HCT116 (cell line): Measurements from ENCODE around the gene DGKK. TPM values are rescaled to one million over a fixed set of nuclear protein-coding genes. Genes with fewer than 3 reads are reported as not detected.

Source experiments
- ATAC-seq: fragments of 200-7000 bp; cut with Tn5 transposase; 2 replicates; pipeline ENCODE4 v1.9.1; 2020; ENCODE audit warnings: mild to moderate bottlenecking, moderate library complexity
- BruUV-seq: library from RNA; stranded (reverse); fragments of 400-500 nt; replicated peaks from 2 replicates; lab custom pipeline; 2021; lab: Mats Ljungman, UMichigan
- CTCF ChIA-PET: fragments of 300-600 bp; sonication (Branson Sonifier 250); formaldehyde crosslinking; loops from one replicate; lab custom pipeline; 2021; ENCODE audit warnings: antibody characterized with exemption; lab: Charles Lee
- POLR2A ChIA-PET: fragments of 300-600, 350-600 bp; sonication (Branson Sonifier 250); formaldehyde crosslinking; loops from one replicate; lab custom pipeline; 2021; ENCODE audit warnings: antibody characterized with exemption; lab: Charles Lee
- RAD21 ChIA-PET, 2 experiments: fragments of 300-600 bp; sonication (Branson Sonifier 250); formaldehyde crosslinking; loops; one replicate each; lab custom pipeline; 2023; ENCODE audit warnings: low total read pairs in 2 of 2; ENCODE audit not compliant: uncharacterized antibody in 2 of 2, unreplicated experiment in 2 of 2, low non-redundant PET in 1 of 2; lab: Charles Lee
- DNase-seq: peaks from one replicate; pipeline ENCODE4 v3.0.0-alpha.2; 2010; ENCODE audit warnings: low read depth, low spot score
- H2AFZ ChIP-seq: fragments of 200-600 bp; shearing (Covaris generic), sonication (generic); 2 replicates; pipeline ENCODE4 v1.6.1; 2017; ENCODE audit warnings: low read depth, mixed run types, mixed read lengths, antibody characterized with exemption, low read length; ENCODE audit not compliant: poor library complexity, severe bottlenecking
- H3K27ac ChIP-seq: 2 replicates; pipeline ENCODE4 v1.5.1; 2012; ENCODE audit warnings: low read depth, low read length
- H3K27me3 ChIP-seq: fragments of 200-600 bp; sonication (generic); 2 replicates; pipeline ENCODE4 v1.6.1; 2016; ENCODE audit warnings: mixed run types, low read length, mixed read lengths; ENCODE audit not compliant: insufficient read depth
- H3K36me3 ChIP-seq, 2 experiments: fragments of 200-500 bp in 1 of 2; fragments of 200-600 bp in 1 of 2; sonication (Bioruptor generic) in 1 of 2; sonication (generic) in 1 of 2; 2 replicates each; pipeline versions ENCODE4 v1.5.1 to v1.6.1; 2014 to 2016; ENCODE audit warnings: low read length in 2 of 2, inconsistent platforms in 1 of 2, mixed read lengths in 1 of 2, mixed run types in 1 of 2; ENCODE audit not compliant: insufficient read depth in 2 of 2, control insufficient read depth in 1 of 2
- H3K4me1 ChIP-seq, 2 experiments: fragments of 200-600 bp in 1 of 2; sonication (generic) in 1 of 2; 2 replicates each; pipeline versions ENCODE4 v1.5.1 to v1.6.1; 2012 to 2017; ENCODE audit warnings: low read length in 2 of 2, inconsistent platforms in 1 of 2, mild to moderate bottlenecking in 1 of 2, mixed read lengths in 1 of 2, mixed run types in 1 of 2, moderate library complexity in 1 of 2; ENCODE audit not compliant: insufficient read depth in 2 of 2, control insufficient read depth in 1 of 2
- H3K4me2 ChIP-seq: fragments of 200-600 bp; sonication (generic); 2 replicates; pipeline ENCODE4 v1.6.1; 2017; ENCODE audit warnings: mixed run types, low read length, mixed read lengths
- H3K4me3 ChIP-seq, 2 experiments: fragments of 200-600 bp in 1 of 2; sonication (generic) in 1 of 2; replicated peaks in 1 of 2; 2 replicates each; pipeline ENCODE4 v1.5.1; 2011 to 2016; ENCODE audit warnings: low read length in 2 of 2, control low read depth in 1 of 2, low read depth in 1 of 2, mild to moderate bottlenecking in 1 of 2, mixed read lengths in 1 of 2, mixed run types in 1 of 2
- H3K79me2 ChIP-seq: fragments of 200-600 bp; sonication (generic); 2 replicates; pipeline ENCODE4 v1.6.1; 2017; ENCODE audit warnings: mild to moderate bottlenecking, mixed run types, low read length, moderate library complexity, mixed read lengths; ENCODE audit not compliant: insufficient read depth
- H3K9ac ChIP-seq: fragments of 200-600 bp; sonication (generic); 2 replicates; pipeline ENCODE4 v1.6.1; 2016; ENCODE audit warnings: low read length, mixed read lengths
- H3K9me2 ChIP-seq: fragments of 200-600 bp; sonication (generic), shearing (Covaris generic); 2 replicates; pipeline ENCODE4 v1.6.1; 2017; ENCODE audit warnings: mixed run types, mild to moderate bottlenecking, moderate library complexity; ENCODE audit not compliant: insufficient read depth
- H3K9me3 ChIP-seq, 2 experiments: fragments of 200-500 bp in 1 of 2; fragments of 200-600 bp in 1 of 2; sonication (Bioruptor generic) in 1 of 2; sonication (generic) in 1 of 2; 2 replicates each; pipeline ENCODE4 v1.6.1; 2014 to 2017; ENCODE audit warnings: low read length in 2 of 2, mixed read lengths in 2 of 2, inconsistent platforms in 1 of 2, low read depth in 1 of 2, mild to moderate bottlenecking in 1 of 2, mixed run types in 1 of 2, moderate library complexity in 1 of 2; ENCODE audit not compliant: control insufficient read depth in 1 of 2, insufficient read depth in 1 of 2
- H4K20me1 ChIP-seq: fragments of 200-600 bp; sonication (generic), shearing (Covaris generic); 2 replicates; pipeline ENCODE4 v1.6.1; 2017; ENCODE audit warnings: mixed run types, mild to moderate bottlenecking, moderate library complexity; ENCODE audit not compliant: insufficient read depth
- POLR2A ChIP-seq: IDR thresholded peaks from 2 replicates; pipeline ENCODE4 v1.7.0; 2011; ENCODE audit warnings: borderline replicate concordance; ENCODE audit not compliant: insufficient read depth, insufficient read length; ENCODE audit errors: extremely low read depth
- REST ChIP-seq: IDR thresholded peaks from 2 replicates; pipeline ENCODE4 v1.6.1; 2012; ENCODE audit warnings: low read depth
- ZNF274 ChIP-seq: fragments of 200-500 bp; sonication (Bioruptor generic); IDR thresholded peaks from 2 replicates; pipeline ENCODE4 v1.6.1; 2014; ENCODE audit warnings: mild to moderate bottlenecking, low read depth, low read length, inconsistent platforms
- intact Hi-C: fragments of 100-400 bp; cut with micrococcal nuclease; formaldehyde crosslinking; loops from 2 replicates; pipeline ENCODE4 v1.10.0; 2022
- total RNA-seq: library from RNA; stranded (reverse); gene quantifications from one replicate; pipeline ENCODE4 v1.2.1, GENCODE V29; 2021; ENCODE audit not compliant: unreplicated experiment
- TF ChIP-seq, protein P1 (sequence below): IDR thresholded peaks from 2 replicates; pipeline ENCODE4 v1.6.1; 2011; ENCODE audit warnings: mild to moderate bottlenecking, low read length, moderate library complexity; ENCODE audit not compliant: insufficient replicate concordance; ENCODE audit errors: extremely low read depth

Gene DGKK
- total RNA-seq, 1 experiment from 2014 or later: not detected

GRCh38 chrX:50393902-50394301 is 76.7 kb downstream of the DGKK start:
- H3K4me2 ChIP-seq: no peak overlapping the region
- no peaks in the 10 kb centered on the region for H3K79me2 ChIP-seq
- H3K27ac ChIP-seq: no peak overlapping the region
- TF ChIP-seq POLR2A (no peak), REST (no peak), ZNF274 (no peak)
- TF ChIP-seq, protein P1, sequence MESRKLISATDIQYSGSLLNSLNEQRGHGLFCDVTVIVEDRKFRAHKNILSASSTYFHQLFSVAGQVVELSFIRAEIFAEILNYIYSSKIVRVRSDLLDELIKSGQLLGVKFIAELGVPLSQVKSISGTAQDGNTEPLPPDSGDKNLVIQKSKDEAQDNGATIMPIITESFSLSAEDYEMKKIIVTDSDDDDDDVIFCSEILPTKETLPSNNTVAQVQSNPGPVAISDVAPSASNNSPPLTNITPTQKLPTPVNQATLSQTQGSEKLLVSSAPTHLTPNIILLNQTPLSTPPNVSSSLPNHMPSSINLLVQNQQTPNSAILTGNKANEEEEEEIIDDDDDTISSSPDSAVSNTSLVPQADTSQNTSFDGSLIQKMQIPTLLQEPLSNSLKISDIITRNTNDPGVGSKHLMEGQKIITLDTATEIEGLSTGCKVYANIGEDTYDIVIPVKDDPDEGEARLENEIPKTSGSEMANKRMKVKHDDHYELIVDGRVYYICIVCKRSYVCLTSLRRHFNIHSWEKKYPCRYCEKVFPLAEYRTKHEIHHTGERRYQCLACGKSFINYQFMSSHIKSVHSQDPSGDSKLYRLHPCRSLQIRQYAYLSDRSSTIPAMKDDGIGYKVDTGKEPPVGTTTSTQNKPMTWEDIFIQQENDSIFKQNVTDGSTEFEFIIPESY: no peak
- H3K9me2 ChIP-seq: no peaks in the 10 kb centered on the region
- no peak overlapping the region for H3K4me3 ChIP-seq
- H3K27me3 ChIP-seq: no peaks in the 10 kb centered on the region
- H3K36me3 ChIP-seq: no peaks in the 10 kb centered on the region
- ChIA-PET POLR2A (no interaction called here), CTCF (no interaction called here), RAD21 (no interaction called here)
- no peak overlapping the region for H2AFZ ChIP-seq
- no peaks in the 10 kb centered on the region for H3K4me1 ChIP-seq
- H3K9me3 ChIP-seq: no peaks in the 10 kb centered on the region
- no TSS peak for BruUV-seq
- H4K20me1 ChIP-seq: no peaks in the 10 kb centered on the region
- intact Hi-C loops: no loop called here
- H3K9ac ChIP-seq: no peak overlapping the region
- ATAC-seq (no peak), DNase-seq (no peak)
